ENCODE data around the gene OGA. TPM values are rescaled to one million over a fixed set of nuclear protein-coding genes. Genes with fewer than 3 reads are reported as not detected.
A peak's percentile ranks its signal among the peaks of the same experiment; 100 is the strongest.

Gene OGA
- total and polyA plus RNA-seq, 7 donors = 15.7 to 143 (median 124) TPM

DNA sequence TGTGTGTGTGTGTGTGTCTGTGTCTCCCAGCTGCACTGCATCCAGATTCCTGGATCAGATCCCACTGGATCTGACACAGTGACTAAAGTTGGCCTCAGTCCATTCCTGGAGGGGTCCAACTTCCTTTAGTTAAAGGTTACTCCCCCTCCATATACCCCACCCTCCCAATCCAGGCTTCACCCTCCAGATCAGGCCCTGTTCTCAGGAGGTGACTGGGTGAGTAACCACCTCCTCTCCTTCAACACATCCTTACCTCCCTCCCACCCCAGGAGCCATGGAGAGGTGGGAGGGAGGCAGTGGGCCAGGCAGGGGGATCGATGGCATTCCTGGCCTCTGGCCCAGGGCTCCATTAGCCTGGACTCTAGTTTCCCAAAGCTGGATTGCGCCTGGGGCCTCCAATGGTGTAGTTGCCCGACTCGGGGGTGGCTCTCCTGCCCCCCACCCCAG is 14.1 kb upstream of the OGA start:
- intact Hi-C loops (cut with DNase I) = no loop called here
- no peak for TF ChIP-seq EP300 (IDR thresholded peaks at IDR 0.05)
- no peak for TF ChIP-seq POLR2AphosphoS5 (IDR thresholded peaks at IDR 0.05)
- no peak for TF ChIP-seq POLR2A (IDR thresholded peaks at IDR 0.05)
- no peak for TF ChIP-seq CTCF (IDR thresholded peaks at IDR 0.05)

GRCh38 chr10:101831169-101831811 is 13.0 kb upstream of the OGA start:
- no peak for TF ChIP-seq EP300 (IDR thresholded peaks at IDR 0.05)
- TF ChIP-seq CTCF (IDR thresholded peaks at IDR 0.05) = no peak
- no peak for TF ChIP-seq POLR2A (IDR thresholded peaks at IDR 0.05)
- TF ChIP-seq POLR2AphosphoS5 (IDR thresholded peaks at IDR 0.05) = no peak
- peak overlapping the region; percentile 46 to 68 (median 56) for H3K27ac ChIP-seq

More for the DNA sequence above, 14.1 kb upstream of the OGA start:
- WGBS, 2 donors = 72 to 88% methylated on average over 4 of the region's 4 CpGs
- no peak overlapping the region for H3K27ac ChIP-seq
- H3K9me3 ChIP-seq = no peaks in the 10 kb centered on the region
- H3K27me3 ChIP-seq = no peaks in the 10 kb centered on the region
- peaks cover 0 to 31% (median 18%) of the 10 kb centered on the region in 4 donors for H3K4me1 ChIP-seq
- H3K4me3 ChIP-seq = no peak overlapping the region
- H3K36me3 ChIP-seq = no peaks in the 10 kb centered on the region
- DNase-seq = peak; percentile 61

GRCh38 chr10:101830322-101831168 is 12.3 kb upstream of the OGA start:
- Histone ChIP-seq H3K27me3 (no peaks in the 10 kb centered on the region), H3K9me3 (no peaks in the 10 kb centered on the region), H3K4me1 (peaks cover 0 to 31% (median 18%) of the 10 kb centered on the region in 4 donors), H3K36me3 (peaks cover 0 to 3% (median 0%) of the 10 kb centered on the region in 4 donors), H3K27ac (peak overlapping the region; percentile 52 to 68 (median 59)), H3K4me3 (peak overlapping the region; percentile 24 to 58 (median 48))
- WGBS, 2 donors = 1 to 2% methylated on average over 56 of the region's 56 CpGs
- DNase-seq = peak; percentile 95
- TF ChIP-seq POLR2A (IDR thresholded peaks at IDR 0.05) (no peak), POLR2AphosphoS5 (IDR thresholded peaks at IDR 0.05) (peak in 1 of 4 donors; percentile 33)
- intact Hi-C loops (cut with DNase I) = no loop called here

More at GRCh38 chr10:101831169-101831811, 13.0 kb upstream of the OGA start:
- no peak for DNase-seq
- Histone ChIP-seq H3K4me3 (peak overlapping the region; percentile 24 to 58 (median 48)), H3K36me3 (peaks cover 0 to 3% (median 0%) of the 10 kb centered on the region in 4 donors), H3K9me3 (no peaks in the 10 kb centered on the region), H3K27me3 (no peaks in the 10 kb centered on the region), H3K4me1 (peaks cover 0 to 31% (median 18%) of the 10 kb centered on the region in 4 donors)
- WGBS, 2 donors = 52 to 63% methylated on average over 9 of the region's 9 CpGs
- intact Hi-C loops (cut with DNase I) = no loop called here

- TF ChIP-seq POLR2A (IDR thresholded peaks at IDR 0.05) = no peak
- no peak for TF ChIP-seq CTCF (IDR thresholded peaks at IDR 0.05)
- no peak for TF ChIP-seq POLR2AphosphoS5 (IDR thresholded peaks at IDR 0.05)
- TF ChIP-seq EP300 (IDR thresholded peaks at IDR 0.05) = no peak
- Histone ChIP-seq H3K4me1 (peaks cover 0 to 31% (median 18%) of the 10 kb centered on the region in 4 donors), H3K27me3 (no peaks in the 10 kb centered on the region), H3K27ac (peak overlapping the region; percentile 52 to 68 (median 59)), H3K4me3 (peak overlapping the region in 3 of 4 donors; percentile 44 to 58 (median 53)), H3K36me3 (peaks cover 0 to 3% (median 0%) of the 10 kb centered on the region in 4 donors), H3K9me3 (no peaks in the 10 kb centered on the region)
- intact Hi-C loops (cut with DNase I) = no loop called here
- 7 to 14% methylated on average over 31 of the region's 31 CpGs for WGBS, 2 donors
- peak; percentile 72 for DNase-seq
Measured at GRCh38 chr10:101829561-101830315, 11.5 kb upstream of the OGA start.
